ENCODE data around the gene ICAM5.

ICAM5 gene

DNA sequence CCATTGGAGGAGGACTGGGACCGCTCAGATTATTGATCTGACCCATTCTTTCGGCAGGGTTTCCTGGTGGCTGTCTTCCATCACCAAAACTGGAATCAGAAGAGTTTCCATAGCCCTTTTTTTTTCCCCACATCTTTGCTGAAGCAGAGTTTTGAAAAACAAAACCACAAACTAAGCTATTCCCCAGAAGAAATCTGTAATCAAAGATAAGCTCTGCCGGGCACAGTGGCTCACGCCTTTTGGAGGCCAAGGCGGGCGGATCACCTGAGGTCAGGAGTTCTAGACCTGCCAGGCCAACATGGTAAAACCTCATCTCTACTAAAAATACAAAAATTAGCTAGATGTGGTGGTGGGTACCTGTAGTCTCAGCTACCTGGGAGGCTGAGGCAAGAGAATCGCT is 23.0 kb upstream of the ICAM5 start:
- DNase-seq (ENCODE audit: low read depth, low spot score), result no peak
- H3K4me3 ChIP-seq (ENCODE audit: low read depth, low read length), result no peak overlapping the region
- CTCF ChIA-PET, result interaction anchor here (1.0 to 19.7 kb wide), 7 partner anchors 8 to 169 kb away, joined by 4 to 1180 read pairs (median 6); partner anchors contain the start of genes CDC37, RAVER1 and TYK2
- TF ChIP-seq CTCF (IDR thresholded peaks at IDR 0.05; ENCODE audit: insufficient read depth, low read length, missing control alignments), result no peak
- POLR2A ChIA-PET, result no interaction called here

GRCh38 chr19:10268071-10268470 is 21.7 kb upstream of the ICAM5 start:
- no peak for DNase-seq (ENCODE audit: low read depth, low spot score)
- ChIA-PET POLR2A (no interaction called here), CTCF (interaction anchor here (0.9 to 19.7 kb wide), 10 partner anchors 10 to 336 kb away, joined by 3 to 1180 read pairs (median 6); partner anchors contain the start of genes CDC37, FDX2, RAVER1 and TYK2)
- TF ChIP-seq CTCF (IDR thresholded peaks at IDR 0.05; ENCODE audit: insufficient read depth, low read length, missing control alignments), result no peak
- H3K4me3 ChIP-seq (ENCODE audit: low read depth, low read length), result no peak overlapping the region

GRCh38 chr19:10269333-10270179 is 20.2 kb upstream of the ICAM5 start:
- ChIA-PET CTCF (interaction anchor here (0.6 to 19.7 kb wide), 27 partner anchors 9 to 171 kb away, joined by 3 to 1180 read pairs (median 5); partner anchors contain the start of genes CDC37, FDX2, ICAM5 and RAVER1), POLR2A (interaction anchor here (0.6 to 3.0 kb wide), 7 partner anchors 20 to 122 kb away, joined by 3 to 12 read pairs (median 6); partner anchors contain the start of genes ICAM5 and RAVER1)
- TF ChIP-seq CTCF (IDR thresholded peaks at IDR 0.05; ENCODE audit: insufficient read depth, low read length, missing control alignments), result peak; percentile 97
- no peak for DNase-seq (ENCODE audit: low read depth, low spot score)
- H3K4me3 ChIP-seq (ENCODE audit: low read depth, low read length), result peak overlapping the region; percentile 27

GRCh38 chr19:10270180-10270615 is 19.6 kb upstream of the ICAM5 start:
- CTCF ChIA-PET, result interaction anchor here (1.0 to 19.7 kb wide), 20 partner anchors 8 to 354 kb away, joined by 3 to 1180 read pairs (median 8); partner anchors contain the start of genes CDC37, FDX2, ICAM5 and RAVER1
- no peak for TF ChIP-seq CTCF (IDR thresholded peaks at IDR 0.05; ENCODE audit: insufficient read depth, low read length, missing control alignments)
- peak overlapping the region; percentile 55 for H3K4me3 ChIP-seq (ENCODE audit: low read depth, low read length)
- no peak for DNase-seq (ENCODE audit: low read depth, low spot score)
- POLR2A ChIA-PET, result interaction anchor here (1.1 to 3.0 kb wide), 5 partner anchors 19 to 121 kb away, joined by 3 to 12 read pairs (median 6); partner anchors contain the start of gene RAVER1

DNA sequence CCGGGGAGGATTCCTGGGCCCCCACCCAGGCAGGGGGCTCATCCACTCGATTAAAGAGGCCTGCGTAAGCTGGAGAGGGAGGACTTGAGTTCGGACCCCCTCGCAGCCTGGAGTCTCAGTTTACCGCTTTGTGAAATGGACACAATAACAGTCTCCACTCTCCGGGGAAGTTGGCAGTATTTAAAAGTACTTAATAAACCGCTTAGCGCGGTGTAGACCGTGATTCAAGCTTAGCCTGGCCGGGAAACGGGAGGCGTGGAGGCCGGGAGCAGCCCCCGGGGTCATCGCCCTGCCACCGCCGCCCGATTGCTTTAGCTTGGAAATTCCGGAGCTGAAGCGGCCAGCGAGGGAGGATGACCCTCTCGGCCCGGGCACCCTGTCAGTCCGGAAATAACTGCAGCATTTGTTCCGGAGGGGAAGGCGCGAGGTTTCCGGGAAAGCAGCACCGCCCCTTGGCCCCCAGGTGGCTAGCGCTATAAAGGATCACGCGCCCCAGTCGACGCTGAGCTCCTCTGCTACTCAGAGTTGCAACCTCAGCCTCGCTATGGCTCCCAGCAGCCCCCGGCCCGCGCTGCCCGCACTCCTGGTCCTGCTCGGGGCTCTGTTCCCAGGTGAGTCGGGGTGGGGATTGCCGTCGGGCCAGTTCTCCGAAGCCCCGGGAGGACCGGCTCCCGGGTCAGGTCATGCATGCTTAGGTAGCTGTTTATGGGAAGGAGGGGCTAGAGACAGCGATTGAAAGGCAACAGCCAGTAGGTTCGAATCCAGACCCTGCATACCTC is 18.9 kb upstream of the ICAM5 start, which contains the start of gene ICAM1:
Gene ICAM1 (plus strand): TSS at position 505 of the 779 bp plus-strand sequence. CDS start 40 bp downstream, at position 545.
- no peak for DNase-seq (ENCODE audit: low read depth, low spot score)
- TF ChIP-seq CTCF (IDR thresholded peaks at IDR 0.05; ENCODE audit: insufficient read depth, low read length, missing control alignments), result no peak
- POLR2A ChIA-PET, result interaction anchor here (1.0 to 3.0 kb wide), 6 partner anchors 18 to 117 kb away, joined by 3 to 12 read pairs (median 7); partner anchors contain the start of genes RAVER1 and TYK2
- peak within 1 kb of the TSS; percentile 55 for H3K4me3 ChIP-seq (ENCODE audit: low read depth, low read length)
- CTCF ChIA-PET, result interaction anchor here (0.6 to 19.7 kb wide), 26 partner anchors 8 to 355 kb away, joined by 3 to 1180 read pairs (median 5); partner anchors contain the start of genes CDC37, ICAM4, ICAM5 and RAVER1
